Common myeloid progenitor, CD34-positive (primary cell): ENCODE results near the gene ARHGEF28.

ENCODE experiments used
- CTCF ChIA-PET: fragments of 350-600 bp; sonication (Branson Sonifier 250); formaldehyde crosslinking; loops from one replicate; lab custom pipeline; 2021; ENCODE audit warnings: antibody characterized with exemption; lab: Charles Lee
- POLR2A ChIA-PET: fragments of 350-600 bp; sonication (Branson Sonifier 250); formaldehyde crosslinking; loops from one replicate; lab custom pipeline; 2021; ENCODE audit warnings: antibody characterized with exemption; lab: Charles Lee
- DNase-seq, 3 donors: peaks; one replicate each; pipeline versions ENCODE4 v3.0.0 to v3.0.0-alpha.2; 2013
- H3K27ac ChIP-seq, 2 experiments: 1 replicate in 1 of 2; 2 replicates in 1 of 2; pipeline ENCODE4 v1.7.0; 2013; ENCODE audit warnings: inconsistent platforms in 2 of 2, low read length in 2 of 2, mild to moderate bottlenecking in 2 of 2, low read depth in 1 of 2, moderate library complexity in 1 of 2; ENCODE audit not compliant: severe bottlenecking in 2 of 2, insufficient read depth in 1 of 2, poor library complexity in 1 of 2
- H3K27me3 ChIP-seq, 5 experiments: replicated peaks in 2 of 5; 1 replicate in 3 of 5; 2 replicates in 2 of 5; pipeline versions ENCODE4 v1.6.1 to v1.7.0; 2013; ENCODE audit warnings: low read length in 4 of 5, mild to moderate bottlenecking in 2 of 5, moderate library complexity in 2 of 5, inconsistent platforms in 1 of 5; ENCODE audit not compliant: insufficient read depth in 5 of 5, control insufficient read depth in 4 of 5
- H3K36me3 ChIP-seq, 4 experiments: 1 replicate in 2 of 4; 2 replicates in 2 of 4; pipeline versions ENCODE4 v1.6.1 to v1.7.0; 2013; ENCODE audit warnings: low read length in 3 of 4, control low read depth in 1 of 4, mild to moderate bottlenecking in 1 of 4; ENCODE audit not compliant: control insufficient read depth in 4 of 4, insufficient read depth in 4 of 4
- H3K4me1 ChIP-seq, 4 experiments: 1 replicate in 3 of 4; 2 replicates in 1 of 4; pipeline versions ENCODE4 v1.6.1 to v1.7.1; 2013; ENCODE audit warnings: low read length in 3 of 4, mild to moderate bottlenecking in 3 of 4, control low read depth in 1 of 4, inconsistent platforms in 1 of 4, moderate library complexity in 1 of 4; ENCODE audit not compliant: control insufficient read depth in 4 of 4, insufficient read depth in 4 of 4; ENCODE audit errors: control extremely low read depth in 1 of 4
- H3K4me3 ChIP-seq, 7 experiments: 1 replicate in 4 of 7; 2 replicates in 3 of 7; pipeline versions ENCODE4 v1.5.1 to v1.7.0; 2013; ENCODE audit warnings: mild to moderate bottlenecking in 7 of 7, low read length in 6 of 7, moderate library complexity in 6 of 7, inconsistent platforms in 2 of 7, low read depth in 2 of 7, control low read depth in 1 of 7; ENCODE audit not compliant: insufficient read depth in 4 of 7, control insufficient read depth in 1 of 7; ENCODE audit errors: extremely low read depth in 1 of 7
- H3K9me3 ChIP-seq, 5 experiments: 1 replicate in 4 of 5; 2 replicates in 1 of 5; pipeline versions ENCODE4 v1.6.1 to v1.7.1; 2013; ENCODE audit warnings: low read length in 4 of 5, mild to moderate bottlenecking in 2 of 5, inconsistent platforms in 1 of 5, low read depth in 1 of 5, moderate library complexity in 1 of 5; ENCODE audit not compliant: control insufficient read depth in 4 of 5, insufficient read depth in 2 of 5; ENCODE audit errors: control extremely low read depth in 1 of 5
- WGBS: methylation state at CpG from one replicate; pipeline ENCODE4 v1.1.5; 2013; ENCODE audit not compliant: insufficient coverage; 5-methylcytosine and 5-hydroxymethylcytosine counted together

Gene ARHGEF28

GRCh38 chr5:73812962-73813588 is 187.1 kb downstream of the ARHGEF28 start:
- ChIA-PET POLR2A (no interaction called here), CTCF (interaction anchor here (1.0 kb wide), 1 partner anchor 196 kb away, joined by 3 read pairs; no protein-coding TSS in a partner anchor)
- H3K4me1 ChIP-seq: no peaks in the 10 kb centered on the region
- H3K27ac ChIP-seq: no peak overlapping the region
- H3K4me3 ChIP-seq: no peak overlapping the region
- no peak for DNase-seq
- 89% methylated on average over 5 of the region's 9 CpGs for WGBS
- no peaks in the 10 kb centered on the region for H3K36me3 ChIP-seq
- no peaks in the 10 kb centered on the region for H3K9me3 ChIP-seq
- H3K27me3 ChIP-seq: peaks cover 0 to 3% (median 0%) of the 10 kb centered on the region in 5 experiments

GRCh38 chr5:73814233-73814846 is 188.3 kb downstream of the ARHGEF28 start:
- Histone ChIP-seq H3K27me3 (peaks cover 0 to 3% (median 0%) of the 10 kb centered on the region in 5 experiments), H3K4me3 (no peak overlapping the region), H3K9me3 (no peaks in the 10 kb centered on the region), H3K27ac (no peak overlapping the region), H3K4me1 (no peaks in the 10 kb centered on the region), H3K36me3 (no peaks in the 10 kb centered on the region)
- CTCF ChIA-PET: interaction anchor here (0.7 kb wide), 1 partner anchor 95 kb away, joined by 3 read pairs; no protein-coding TSS in a partner anchor
- POLR2A ChIA-PET: no interaction called here
- DNase-seq: no peak
- WGBS: 69% methylated on average over 5 of the region's 8 CpGs

GRCh38 chr5:73815631-73816030 is 189.6 kb downstream of the ARHGEF28 start:
- Histone ChIP-seq H3K36me3 (no peaks in the 10 kb centered on the region), H3K4me1 (no peaks in the 10 kb centered on the region), H3K27ac (no peak overlapping the region), H3K9me3 (no peaks in the 10 kb centered on the region), H3K4me3 (no peak overlapping the region), H3K27me3 (peaks cover 0 to 3% (median 0%) of the 10 kb centered on the region in 5 experiments)
- ChIA-PET POLR2A (no interaction called here), CTCF (interaction anchor here (0.7 to 1.6 kb wide), 2 partner anchors 22 to 122 kb away, joined by 3 to 4 read pairs; no protein-coding TSS in a partner anchor)
- DNase-seq: no peak
- whole genome bisulfite sequencing: 96% methylated on average over 4 of the region's 4 CpGs

- no peaks in the 10 kb centered on the region for H3K9me3 ChIP-seq
- ChIA-PET CTCF (no interaction called here), POLR2A (no interaction called here)
- no peak overlapping the region for H3K4me3 ChIP-seq
- H3K4me1 ChIP-seq: no peaks in the 10 kb centered on the region
- H3K27me3 ChIP-seq: peaks cover 0 to 3% (median 0%) of the 10 kb centered on the region in 5 experiments
- DNase-seq: no peak
- H3K27ac ChIP-seq: no peak overlapping the region
- WGBS: 100% methylated on average over 3 of the region's 5 CpGs
- no peaks in the 10 kb centered on the region for H3K36me3 ChIP-seq
Measured at GRCh38 chr5:73816656-73817420, 190.8 kb downstream of the ARHGEF28 start.

GRCh38 chr5:73818357-73818756 is 192.4 kb downstream of the ARHGEF28 start:
- H3K27ac ChIP-seq: no peak overlapping the region
- H3K27me3 ChIP-seq: no peaks in the 10 kb centered on the region
- no peaks in the 10 kb centered on the region for H3K4me1 ChIP-seq
- DNase-seq: no peak
- H3K4me3 ChIP-seq: no peak overlapping the region
- POLR2A ChIA-PET: no interaction called here
- H3K9me3 ChIP-seq: no peaks in the 10 kb centered on the region
- CTCF ChIA-PET: no interaction called here
- H3K36me3 ChIP-seq: no peaks in the 10 kb centered on the region

GRCh38 chr5:73820326-73820725 is 194.3 kb downstream of the ARHGEF28 start:
- H3K27ac ChIP-seq: no peak overlapping the region
- no peaks in the 10 kb centered on the region for H3K36me3 ChIP-seq
- ChIA-PET CTCF (no interaction called here), POLR2A (no interaction called here)
- no peak overlapping the region for H3K4me3 ChIP-seq
- DNase-seq: no peak
- no peaks in the 10 kb centered on the region for H3K9me3 ChIP-seq
- peaks cover 0 to 3% (median 0%) of the 10 kb centered on the region in 5 experiments for H3K27me3 ChIP-seq
- H3K4me1 ChIP-seq: no peaks in the 10 kb centered on the region
- 88% methylated on average over 2 of the region's 2 CpGs for WGBS

GRCh38 chr5:73821003-73821402 is 195.0 kb downstream of the ARHGEF28 start:
- no peaks in the 10 kb centered on the region for H3K9me3 ChIP-seq
- no peaks in the 10 kb centered on the region for H3K36me3 ChIP-seq
- no peaks in the 10 kb centered on the region for H3K4me1 ChIP-seq
- CTCF ChIA-PET: no interaction called here
- no peak for DNase-seq
- WGBS: 100% methylated on average over 2 of the region's 4 CpGs
- POLR2A ChIA-PET: no interaction called here
- peaks cover 0 to 3% (median 0%) of the 10 kb centered on the region in 5 experiments for H3K27me3 ChIP-seq
- H3K4me3 ChIP-seq: no peak overlapping the region
- no peak overlapping the region for H3K27ac ChIP-seq
